Esophagus squamous epithelium (tissue), 4 donors: Measurements from ENCODE around the gene SOWAHB.

ENCODE experiments used
- POLR2A ChIP-seq, 4 donors: fragments of 450-650 bp; IDR thresholded peaks; one replicate each; pipeline ENCODE4 v1.6.1; 2017; ENCODE audit warnings: antibody characterized with exemption in 4 of 4, mild to moderate bottlenecking in 4 of 4, moderate library complexity in 3 of 4
- TF ChIP-seq, protein P1 (sequence below), 6 experiments: fragments of 450-650 bp in 4 of 6; fragments of 200-600 bp in 2 of 6; sonication (generic) in 2 of 6; IDR thresholded peaks; one replicate each; pipeline ENCODE4 v1.5.1; 2016 to 2019; ENCODE audit warnings: antibody characterized with exemption in 6 of 6, mild to moderate bottlenecking in 4 of 6, moderate library complexity in 4 of 6

- TF ChIP-seq, protein P1, sequence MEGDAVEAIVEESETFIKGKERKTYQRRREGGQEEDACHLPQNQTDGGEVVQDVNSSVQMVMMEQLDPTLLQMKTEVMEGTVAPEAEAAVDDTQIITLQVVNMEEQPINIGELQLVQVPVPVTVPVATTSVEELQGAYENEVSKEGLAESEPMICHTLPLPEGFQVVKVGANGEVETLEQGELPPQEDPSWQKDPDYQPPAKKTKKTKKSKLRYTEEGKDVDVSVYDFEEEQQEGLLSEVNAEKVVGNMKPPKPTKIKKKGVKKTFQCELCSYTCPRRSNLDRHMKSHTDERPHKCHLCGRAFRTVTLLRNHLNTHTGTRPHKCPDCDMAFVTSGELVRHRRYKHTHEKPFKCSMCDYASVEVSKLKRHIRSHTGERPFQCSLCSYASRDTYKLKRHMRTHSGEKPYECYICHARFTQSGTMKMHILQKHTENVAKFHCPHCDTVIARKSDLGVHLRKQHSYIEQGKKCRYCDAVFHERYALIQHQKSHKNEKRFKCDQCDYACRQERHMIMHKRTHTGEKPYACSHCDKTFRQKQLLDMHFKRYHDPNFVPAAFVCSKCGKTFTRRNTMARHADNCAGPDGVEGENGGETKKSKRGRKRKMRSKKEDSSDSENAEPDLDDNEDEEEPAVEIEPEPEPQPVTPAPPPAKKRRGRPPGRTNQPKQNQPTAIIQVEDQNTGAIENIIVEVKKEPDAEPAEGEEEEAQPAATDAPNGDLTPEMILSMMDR (IDR thresholded peaks at IDR 0.05), result no peak
- no peak for TF ChIP-seq POLR2A (IDR thresholded peaks at IDR 0.05)
Measured at GRCh38 chr4:76895619-76896018, 2.3 kb downstream of the SOWAHB start.
